MCF 10A (cell line): Measurements from ENCODE around the gene RPL38. TPM values are rescaled to one million over a fixed set of nuclear protein-coding genes. Genes with fewer than 3 reads are reported as not detected.

Experiments used
- BruUV-seq: library from RNA; stranded (reverse); fragments of 400-500 nt; replicated peaks from 2 replicates; lab custom pipeline; 2021; lab: Mats Ljungman, UMichigan
- CTCF ChIA-PET: fragments of 300-600 bp; sonication (Branson Sonifier 250); formaldehyde crosslinking; extraction: SDS; loops from one replicate; lab custom pipeline; 2021; ENCODE audit warnings: antibody characterized with exemption, inconsistent platforms; lab: Yijun Ruan, JAX
- POLR2A ChIA-PET: fragments of 300-600, 350-650 bp; sonication (Branson Sonifier 250); formaldehyde crosslinking; extraction: SDS; loops from one replicate; lab custom pipeline; 2020; ENCODE audit warnings: antibody characterized with exemption, inconsistent platforms; lab: Yijun Ruan, JAX
- DNase-seq: peaks from one replicate; pipeline ENCODE4 v3.0.0-alpha.2; 2018; ENCODE audit not compliant: unreplicated experiment
- H3K27ac Mint-ChIP-seq: one replicate; pipeline ENCODE4 v1.8.0; 2022; ENCODE audit warnings: mild to moderate bottlenecking, low read depth, mixed read lengths; ENCODE audit not compliant: unreplicated experiment
- H3K27me3 Mint-ChIP-seq: one replicate; pipeline ENCODE4 v1.8.0; 2022; ENCODE audit warnings: mixed read lengths; ENCODE audit not compliant: insufficient read depth, unreplicated experiment
- H3K36me3 Mint-ChIP-seq: one replicate; pipeline ENCODE4 v1.8.0; 2022; ENCODE audit warnings: mild to moderate bottlenecking, moderate library complexity, mixed read lengths; ENCODE audit not compliant: insufficient read depth, unreplicated experiment
- H3K4me1 Mint-ChIP-seq: one replicate; pipeline ENCODE4 v1.8.0; 2022; ENCODE audit warnings: mixed read lengths; ENCODE audit not compliant: insufficient read depth, unreplicated experiment
- H3K4me3 Mint-ChIP-seq: one replicate; pipeline ENCODE4 v1.8.0; 2022; ENCODE audit warnings: mild to moderate bottlenecking, moderate library complexity, mixed read lengths; ENCODE audit not compliant: unreplicated experiment
- H3K9me3 Mint-ChIP-seq: one replicate; pipeline ENCODE4 v1.8.0; 2022; ENCODE audit warnings: mixed read lengths; ENCODE audit not compliant: unreplicated experiment
- CTCF ChIP-seq: fragments of 200-600 bp; IDR thresholded peaks from one replicate; pipeline ENCODE4 v1.8.0; 2022; ENCODE audit warnings: antibody characterized with exemption, mild to moderate bottlenecking; ENCODE audit not compliant: unreplicated experiment
- intact Hi-C: fragments of 100-400 bp; cut with micrococcal nuclease; formaldehyde crosslinking; loops from 2 replicates; pipeline ENCODE4 v1.14.1; 2022
- total RNA-seq: library from RNA; stranded (reverse); gene quantifications from 2 replicates; pipeline ENCODE4 v1.2.3, GENCODE V29; 2022

RPL38 gene
- total RNA-seq, 1 experiment from 2014 or later: 1,197 TPM

DNA sequence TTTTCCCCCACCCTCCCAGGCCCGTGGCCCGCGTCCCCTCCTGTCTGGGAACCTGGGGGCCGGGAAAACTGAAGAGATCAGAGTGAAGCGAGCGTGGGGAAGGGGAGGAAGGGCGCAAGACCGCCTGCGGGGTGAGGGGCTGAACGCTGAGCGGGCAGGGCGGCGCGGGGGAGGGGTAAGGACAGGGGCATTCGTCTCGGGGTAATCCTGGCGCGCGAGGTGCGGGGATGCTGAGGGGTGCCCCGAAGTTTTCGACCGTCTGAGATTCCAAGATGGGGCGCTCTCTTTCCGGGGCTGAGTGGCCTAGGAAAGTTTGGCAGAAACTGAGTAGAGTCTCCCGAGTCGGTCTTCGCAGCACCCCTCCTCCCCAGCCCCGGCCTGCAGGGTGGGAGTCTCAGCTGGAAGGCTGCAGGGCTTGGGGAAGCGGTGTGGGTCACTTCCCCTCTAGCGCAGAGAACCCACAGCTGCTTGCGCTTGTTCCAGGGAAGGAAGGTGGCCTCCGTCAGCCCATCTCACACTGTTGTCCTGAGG, 10.4 kb downstream of the RPL38 start:
- DNase-seq: no peak
- intact Hi-C loops: loop anchor here (2.0 to 5.0 kb wide), 2 partner anchors 68 to 147 kb away; partner anchors contain the start of gene BTBD17
- H3K27me3 Mint-ChIP-seq: no peaks in the 10 kb centered on the region
- peak overlapping the region; percentile 84 for H3K4me3 Mint-ChIP-seq
- no TSS peak for BruUV-seq
- ChIA-PET CTCF (interaction anchor here (1.0 to 1.1 kb wide), 3 partner anchors 10 to 154 kb away, joined by 3 to 4 read pairs (median 3); partner anchors contain the start of gene RPL38), POLR2A (interaction anchor here (0.7 to 1.4 kb wide), 5 partner anchors 8 to 543 kb away, joined by 3 to 32 read pairs (median 5); partner anchors contain the start of gene RPL38)
- no peak for TF ChIP-seq CTCF
- peaks cover 38% of the 10 kb centered on the region for H3K36me3 Mint-ChIP-seq
- peaks cover 22% of the 10 kb centered on the region for H3K4me1 Mint-ChIP-seq
- no peaks in the 10 kb centered on the region for H3K9me3 Mint-ChIP-seq
- no peak overlapping the region for H3K27ac Mint-ChIP-seq

DNA sequence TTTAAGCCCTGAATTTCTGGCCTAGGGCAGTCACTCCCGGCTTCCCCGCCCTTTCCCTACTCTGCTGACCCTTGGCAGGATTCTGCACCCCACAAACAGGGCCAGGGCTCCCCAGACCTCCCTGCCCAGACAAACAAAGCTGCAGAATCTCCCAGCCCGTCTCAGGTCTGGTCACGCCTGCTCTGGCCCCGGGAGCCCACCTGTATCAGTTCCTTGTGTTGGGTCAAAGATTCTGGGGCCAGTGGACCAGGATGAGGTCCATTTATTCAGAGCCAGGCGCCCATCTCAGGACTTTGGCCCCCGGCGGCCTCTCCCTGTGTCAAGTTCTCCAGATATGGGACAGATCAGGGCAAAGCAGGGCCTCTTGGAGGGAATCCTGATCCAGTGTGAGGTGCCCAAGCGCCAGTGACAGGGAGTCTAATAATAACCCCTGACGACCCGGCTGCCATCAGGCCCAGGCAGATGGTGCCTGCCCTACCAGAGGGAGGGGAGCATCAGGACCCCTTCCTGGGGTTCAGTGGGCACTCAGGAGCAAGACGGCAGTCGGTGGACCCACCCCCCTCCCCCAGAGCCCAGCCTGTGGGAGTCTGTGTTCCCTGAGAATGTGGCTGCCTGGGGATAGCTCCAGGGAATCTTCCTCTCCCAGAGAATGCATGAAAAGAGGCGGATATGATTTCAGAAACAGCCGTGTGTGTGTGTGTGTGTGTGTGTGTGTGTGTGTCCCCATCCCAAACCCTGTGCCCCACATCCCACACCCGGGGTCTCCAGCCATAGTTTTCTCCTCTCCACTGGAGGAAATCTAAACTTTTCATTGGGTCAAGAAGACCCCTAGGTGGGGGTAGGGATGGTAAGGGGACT, 11.2 kb downstream of the RPL38 start:
- no peak for TF ChIP-seq CTCF
- POLR2A ChIA-PET: interaction anchor here (0.7 kb wide), 1 partner anchor 544 kb away, joined by 3 read pairs; no protein-coding TSS in a partner anchor
- H3K9me3 Mint-ChIP-seq: no peaks in the 10 kb centered on the region
- no peak for DNase-seq
- BruUV-seq: no TSS peak
- CTCF ChIA-PET: no interaction called here
- no peak overlapping the region for H3K4me3 Mint-ChIP-seq
- H3K36me3 Mint-ChIP-seq: peaks cover 31% of the 10 kb centered on the region
- H3K4me1 Mint-ChIP-seq: peaks cover 22% of the 10 kb centered on the region
- no peak overlapping the region for H3K27ac Mint-ChIP-seq
- no peaks in the 10 kb centered on the region for H3K27me3 Mint-ChIP-seq
- intact Hi-C loops: loop anchor here (5.0 kb wide), 1 partner anchor 68 kb away; no protein-coding TSS in a partner anchor

DNA sequence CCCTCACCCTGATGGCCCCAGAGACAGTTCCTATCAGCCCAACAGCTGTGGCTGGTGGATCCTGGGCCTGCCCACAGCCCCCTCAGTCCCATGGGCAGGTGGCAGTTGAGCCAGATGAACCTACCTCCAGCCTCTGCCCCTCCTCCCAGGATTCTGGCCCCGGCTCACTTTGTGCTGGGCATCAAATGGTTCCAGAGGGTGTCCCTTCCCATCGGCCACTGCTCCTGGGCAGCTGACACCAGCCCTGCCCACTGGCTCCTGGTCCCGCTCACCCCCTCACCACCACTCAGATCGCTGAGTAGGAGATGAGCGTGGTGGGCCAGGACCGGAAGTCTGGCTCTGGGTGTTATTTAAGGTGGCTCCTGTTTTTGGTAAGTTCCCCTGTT, 11.9 kb downstream of the RPL38 start:
- BruUV-seq: no TSS peak
- no peak for DNase-seq
- Mint-ChIP-seq H3K4me1 (peaks cover 19% of the 10 kb centered on the region), H3K9me3 (no peaks in the 10 kb centered on the region), H3K4me3 (no peak overlapping the region), H3K36me3 (peaks cover 25% of the 10 kb centered on the region), H3K27me3 (no peaks in the 10 kb centered on the region), H3K27ac (no peak overlapping the region)
- ChIA-PET POLR2A (no interaction called here), CTCF (no interaction called here)
- intact Hi-C loops: no loop called here
- TF ChIP-seq CTCF: no peak

GRCh38 chr17:74216505-74216904, 13.0 kb downstream of the RPL38 start:
- ChIA-PET POLR2A (no interaction called here), CTCF (no interaction called here)
- no peak overlapping the region for H3K4me3 Mint-ChIP-seq
- peaks cover 17% of the 10 kb centered on the region for H3K36me3 Mint-ChIP-seq
- H3K4me1 Mint-ChIP-seq: peaks cover 14% of the 10 kb centered on the region
- intact Hi-C loops: no loop called here
- DNase-seq: no peak
- no peaks in the 10 kb centered on the region for H3K27me3 Mint-ChIP-seq
- BruUV-seq: no TSS peak
- TF ChIP-seq CTCF: no peak
- no peaks in the 10 kb centered on the region for H3K9me3 Mint-ChIP-seq
- H3K27ac Mint-ChIP-seq: no peak overlapping the region
